GM12874 (cell line): Measurements from ENCODE around the gene RAD9A.

ENCODE experiments used
- TF ChIP-seq, protein P1 (sequence below): IDR thresholded peaks from 2 replicates; pipeline ENCODE4 v1.5.1; 2011; ENCODE audit warnings: low read depth, mild to moderate bottlenecking, control low read depth, low read length, moderate library complexity; ENCODE audit not compliant: insufficient read depth

RAD9A gene

DNA sequence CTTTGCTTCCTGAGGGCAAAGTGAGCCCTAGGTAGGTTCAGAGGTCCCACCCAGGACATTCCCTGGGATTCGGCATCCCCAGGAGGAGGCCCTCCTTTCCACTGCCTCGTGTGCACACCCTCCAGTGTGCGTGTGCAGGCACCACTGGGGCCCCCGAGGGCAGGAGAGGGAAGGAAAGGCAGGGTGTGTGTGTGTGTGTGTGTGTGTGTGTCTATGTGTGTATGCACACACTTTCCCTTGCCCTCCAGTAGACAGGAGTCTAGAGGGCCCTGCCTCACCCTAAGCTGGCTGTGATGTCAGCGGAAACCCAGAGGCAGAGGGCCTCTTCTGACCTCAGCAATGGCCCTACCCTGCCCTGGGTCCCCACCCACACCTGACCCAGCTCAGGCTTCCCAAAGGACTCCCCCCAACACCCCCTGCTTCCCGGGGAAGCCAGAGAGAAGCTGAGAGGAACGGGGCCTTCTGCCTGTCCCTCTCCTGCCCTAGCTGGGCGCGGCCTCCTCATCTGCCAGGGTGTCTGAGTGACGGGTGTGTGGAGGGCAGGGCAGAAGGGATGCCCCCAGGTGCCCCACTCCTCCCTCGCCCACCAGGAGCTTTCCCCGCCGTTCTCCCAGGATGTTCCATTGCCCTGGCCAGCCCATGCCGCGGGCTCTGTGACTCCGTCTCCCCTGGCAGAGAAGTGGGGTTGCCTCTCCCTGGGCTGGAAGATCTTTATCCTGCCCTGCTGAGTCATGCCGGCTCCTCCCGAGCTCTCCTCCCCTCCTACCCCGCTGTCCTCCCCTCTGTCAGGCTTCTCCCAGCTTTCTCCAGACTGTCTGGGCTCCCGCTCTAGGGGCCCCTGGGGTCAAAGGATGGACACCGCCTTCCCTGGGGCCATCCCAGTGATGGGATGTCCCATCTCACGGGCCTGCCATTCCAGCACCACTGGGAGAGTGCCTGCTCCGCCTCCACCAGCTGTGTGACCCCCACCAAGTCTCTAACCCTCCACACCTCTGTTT lies 12.4 kb upstream of the RAD9A start:
- TF ChIP-seq, protein P1, sequence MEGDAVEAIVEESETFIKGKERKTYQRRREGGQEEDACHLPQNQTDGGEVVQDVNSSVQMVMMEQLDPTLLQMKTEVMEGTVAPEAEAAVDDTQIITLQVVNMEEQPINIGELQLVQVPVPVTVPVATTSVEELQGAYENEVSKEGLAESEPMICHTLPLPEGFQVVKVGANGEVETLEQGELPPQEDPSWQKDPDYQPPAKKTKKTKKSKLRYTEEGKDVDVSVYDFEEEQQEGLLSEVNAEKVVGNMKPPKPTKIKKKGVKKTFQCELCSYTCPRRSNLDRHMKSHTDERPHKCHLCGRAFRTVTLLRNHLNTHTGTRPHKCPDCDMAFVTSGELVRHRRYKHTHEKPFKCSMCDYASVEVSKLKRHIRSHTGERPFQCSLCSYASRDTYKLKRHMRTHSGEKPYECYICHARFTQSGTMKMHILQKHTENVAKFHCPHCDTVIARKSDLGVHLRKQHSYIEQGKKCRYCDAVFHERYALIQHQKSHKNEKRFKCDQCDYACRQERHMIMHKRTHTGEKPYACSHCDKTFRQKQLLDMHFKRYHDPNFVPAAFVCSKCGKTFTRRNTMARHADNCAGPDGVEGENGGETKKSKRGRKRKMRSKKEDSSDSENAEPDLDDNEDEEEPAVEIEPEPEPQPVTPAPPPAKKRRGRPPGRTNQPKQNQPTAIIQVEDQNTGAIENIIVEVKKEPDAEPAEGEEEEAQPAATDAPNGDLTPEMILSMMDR: no peak

DNA sequence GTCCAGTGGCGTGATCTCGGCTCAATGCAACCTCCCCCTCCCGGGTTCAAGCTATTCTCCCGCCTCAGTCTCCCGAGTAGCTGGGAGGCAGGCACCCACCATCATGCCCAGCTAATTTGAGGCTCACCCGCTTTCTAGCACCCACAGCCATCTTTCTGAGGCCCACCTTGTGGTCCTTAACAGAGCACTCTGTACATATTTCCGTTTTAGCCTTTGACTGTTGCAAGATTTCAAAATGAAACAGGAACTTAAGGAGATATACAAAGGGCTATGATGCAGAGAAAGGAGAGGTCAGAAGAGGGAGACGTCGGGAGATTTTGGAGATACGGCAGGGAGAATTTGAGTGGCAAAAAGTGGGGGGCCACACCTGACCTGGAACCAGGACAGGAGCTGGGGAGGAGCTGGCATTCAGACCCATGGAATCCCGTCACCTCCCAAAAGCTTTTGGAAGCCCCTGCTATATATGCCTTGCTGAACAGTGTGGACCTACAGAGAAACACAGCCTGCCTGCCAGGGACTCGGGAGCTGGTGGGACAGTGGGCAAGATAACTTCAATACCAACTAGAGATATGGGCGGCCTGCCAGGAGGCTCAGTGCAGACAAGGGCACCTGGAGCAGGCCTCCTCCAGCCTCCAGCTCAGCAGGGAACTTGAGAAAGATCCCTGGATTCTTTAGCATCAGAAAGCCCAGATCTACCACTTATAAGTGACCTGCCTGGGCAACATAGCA lies 10.4 kb upstream of the RAD9A start:
- TF ChIP-seq, protein P1: no peak

DNA sequence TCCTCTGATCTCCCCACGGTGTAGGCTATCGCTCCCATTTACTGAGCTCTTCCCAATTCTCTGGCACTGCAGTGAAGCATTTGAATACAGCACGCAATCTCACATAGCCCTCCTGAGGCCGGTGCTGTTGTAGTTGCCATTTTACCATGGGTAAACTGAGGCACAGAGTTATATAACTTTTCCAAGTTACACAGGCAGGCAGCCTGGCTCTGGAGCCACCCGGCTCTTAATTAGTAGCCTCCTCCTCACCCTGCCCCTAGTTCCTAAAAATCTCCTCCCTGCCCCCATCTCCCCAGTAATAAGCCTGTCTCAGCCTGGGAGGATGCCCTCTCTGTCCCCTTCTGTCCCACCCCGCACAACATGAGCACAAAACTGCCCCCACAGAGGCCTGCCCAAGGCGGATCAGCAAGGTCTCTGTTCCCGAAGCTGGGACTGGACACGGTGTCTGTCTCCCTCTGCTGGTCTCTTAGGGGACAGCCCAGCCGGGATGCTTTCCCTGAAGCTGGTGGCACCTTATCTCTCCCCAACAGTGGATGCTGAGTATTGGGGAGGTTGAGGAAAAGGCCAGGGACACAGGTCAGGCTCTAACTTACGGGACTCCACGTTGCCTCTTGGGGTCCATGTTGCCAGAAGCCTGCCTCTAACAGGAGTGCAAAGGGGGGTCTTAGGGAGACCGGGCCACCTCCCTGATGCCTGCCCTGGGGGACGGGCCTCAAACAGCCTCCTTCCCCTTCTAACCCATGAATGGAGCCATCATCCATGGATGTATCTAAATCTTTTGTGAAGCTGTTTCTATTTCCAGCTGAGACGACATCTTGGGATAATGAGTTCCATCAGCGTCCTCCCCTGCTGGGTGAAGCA lies 9.3 kb upstream of the RAD9A start:
- TF ChIP-seq, protein P1: peak; percentile 97

DNA sequence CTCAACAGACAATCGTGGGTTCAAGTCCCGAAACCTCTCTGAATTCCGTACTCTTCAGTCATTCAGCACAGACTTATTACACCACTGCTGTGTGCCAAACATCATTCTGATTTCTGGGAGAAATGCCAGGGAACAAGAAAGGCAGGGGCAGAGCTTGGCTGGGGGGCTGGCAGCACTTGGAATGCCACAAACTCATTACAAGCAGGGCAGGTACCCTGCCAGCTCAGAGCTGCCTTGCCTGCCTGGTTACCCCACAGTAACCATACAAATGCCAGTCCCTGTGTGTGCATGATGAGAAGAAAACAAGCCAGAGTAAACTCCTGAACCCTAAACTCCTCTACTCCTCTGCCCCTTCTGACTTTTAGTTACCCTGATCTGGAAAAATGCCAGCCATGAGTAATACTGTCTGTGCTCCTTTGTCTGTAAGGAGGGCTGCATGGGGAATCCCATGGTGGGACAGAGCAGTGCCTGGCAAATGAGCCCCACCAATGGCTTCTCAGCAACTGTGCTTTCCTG lies 6.9 kb upstream of the RAD9A start:
- TF ChIP-seq, protein P1: no peak

DNA sequence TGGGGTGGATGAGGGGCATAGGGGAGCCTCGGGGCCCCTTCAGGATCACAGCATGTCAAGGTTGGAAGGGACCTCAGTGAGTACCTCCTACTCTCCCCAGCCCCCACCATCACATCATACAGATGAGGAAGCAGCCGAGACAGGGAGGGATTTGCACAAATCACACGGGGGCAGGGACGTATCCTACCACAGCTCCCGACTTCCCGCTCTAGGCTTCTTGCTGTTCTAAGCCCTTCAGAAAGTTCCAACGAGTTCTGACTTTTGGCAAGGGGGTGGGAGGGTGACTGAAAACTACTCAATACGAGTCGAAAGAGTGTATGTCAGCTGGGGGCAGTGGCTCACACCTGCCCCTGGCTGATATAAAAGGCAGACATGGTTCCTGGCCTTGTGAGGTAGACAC lies 4.7 kb upstream of the RAD9A start:
- TF ChIP-seq, protein P1: no peak

DNA sequence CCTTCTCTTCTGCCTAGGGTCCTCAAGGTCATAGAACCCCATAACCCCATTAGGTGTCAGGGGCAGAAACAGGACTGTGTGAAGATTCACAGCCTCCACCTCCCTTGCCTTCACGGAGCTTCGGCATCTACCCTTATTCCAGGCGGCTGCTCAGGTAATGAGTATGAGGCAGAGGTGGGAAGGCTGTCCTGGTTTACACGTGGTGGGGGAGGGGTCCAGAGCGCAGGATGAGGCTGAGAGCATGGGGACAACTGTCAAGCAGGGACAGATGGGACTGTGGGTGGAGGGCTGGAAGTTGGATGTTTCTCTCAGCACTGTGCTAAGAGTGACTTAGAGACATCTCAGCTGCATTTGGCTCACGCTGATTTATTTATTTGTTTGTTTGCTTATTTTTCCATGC lies 4.3 kb upstream of the RAD9A start:
- TF ChIP-seq, protein P1: no peak
